Ishikawa (cell line): Measurements from ENCODE around the gene EXOSC5.
A peak's percentile ranks its signal among the peaks of the same experiment; 100 is the strongest.

ENCODE experiments used
- CEBPB ChIP-seq: IDR thresholded peaks from 2 replicates; pipeline ENCODE4 v1.6.1; 2012
- CREB1 ChIP-seq: IDR thresholded peaks from 2 replicates; pipeline ENCODE4 v1.6.1; 2012; ENCODE audit warnings: low read depth
- EGR1 ChIP-seq: IDR thresholded peaks from 2 replicates; pipeline ENCODE4 v1.6.1; 2012
- EP300 ChIP-seq: IDR thresholded peaks from 2 replicates; pipeline ENCODE4 v1.6.1; 2012; ENCODE audit warnings: borderline replicate concordance
- FOXM1 ChIP-seq: IDR thresholded peaks from 2 replicates; pipeline ENCODE4 v1.6.1; 2012; ENCODE audit warnings: low read depth, borderline replicate concordance
- MAX ChIP-seq: IDR thresholded peaks from 2 replicates; pipeline ENCODE4 v1.6.1; 2012
- NFIC ChIP-seq: IDR thresholded peaks from 2 replicates; pipeline ENCODE4 v1.6.1; 2012
- RAD21 ChIP-seq: IDR thresholded peaks from 2 replicates; pipeline ENCODE4 v1.6.1; 2012; ENCODE audit warnings: low read depth
- REST ChIP-seq: IDR thresholded peaks from 2 replicates; pipeline ENCODE4 v1.6.1; 2012; ENCODE audit warnings: low read depth, mild to moderate bottlenecking
- TAF1 ChIP-seq: IDR thresholded peaks from 2 replicates; pipeline ENCODE4 v1.6.1; 2012; ENCODE audit warnings: low read depth, mild to moderate bottlenecking
- TCF12 ChIP-seq: IDR thresholded peaks from 2 replicates; pipeline ENCODE4 v1.6.1; 2012; ENCODE audit warnings: low read depth
- TEAD4 ChIP-seq: IDR thresholded peaks from 2 replicates; pipeline ENCODE4 v1.6.1; 2012
- USF1 ChIP-seq: IDR thresholded peaks from 2 replicates; pipeline ENCODE4 v1.6.1; 2012
- YY1 ChIP-seq: IDR thresholded peaks from 2 replicates; pipeline ENCODE4 v1.6.1; 2012; ENCODE audit warnings: low read depth
- ZBTB7A ChIP-seq: IDR thresholded peaks from 2 replicates; pipeline ENCODE4 v1.6.1; 2012; ENCODE audit warnings: low read depth

The EXOSC5 gene

GRCh38 chr19:41377977-41378709, 19.0 kb downstream of the EXOSC5 start:
- TF ChIP-seq CREB1 (no peak), NFIC (no peak), TEAD4 (no peak), TCF12 (no peak), USF1 (no peak), YY1 (no peak), RAD21 (no peak), REST (no peak), EP300 (no peak), ZBTB7A (no peak), CEBPB (no peak), MAX (no peak), EGR1 (no peak), FOXM1 (no peak), TAF1 (no peak)

GRCh38 chr19:41376998-41377365, 20.2 kb downstream of the EXOSC5 start:
- TF ChIP-seq TAF1, result no peak
- TF ChIP-seq MAX, result no peak
- TF ChIP-seq FOXM1, result no peak
- TF ChIP-seq ZBTB7A, result no peak
- no peak for TF ChIP-seq RAD21
- no peak for TF ChIP-seq CEBPB
- TF ChIP-seq NFIC, result no peak
- TF ChIP-seq TEAD4, result no peak
- no peak for TF ChIP-seq USF1
- no peak for TF ChIP-seq EP300
- TF ChIP-seq YY1, result no peak
- TF ChIP-seq CREB1, result no peak
- TF ChIP-seq REST, result no peak
- TF ChIP-seq TCF12, result no peak
- no peak for TF ChIP-seq EGR1

GRCh38 chr19:41376241-41376997, 20.7 kb downstream of the EXOSC5 start, which contains the start of gene TMEM91:
TSS of gene TMEM91 (plus strand) at chr19:41376533. CDS start at chr19:41378310, 1,777 bp downstream.
- TF ChIP-seq MAX, result no peak
- TF ChIP-seq CEBPB, result peak; percentile 86
- no peak for TF ChIP-seq TEAD4

GRCh38 chr19:41373993-41374392, 23.2 kb downstream of the EXOSC5 start:
- no peak for TF ChIP-seq TAF1
- peak; percentile 24; the same call in 1 of the 2 replicates for TF ChIP-seq EP300
- peak; percentile 59; the same call in 1 of the 2 replicates for TF ChIP-seq TEAD4
- TF ChIP-seq NFIC, result peak; percentile 99
- TF ChIP-seq RAD21, result peak; percentile 15; the same call in 1 of the 2 replicates
- TF ChIP-seq TCF12, result peak; percentile 94
- no peak for TF ChIP-seq FOXM1
- TF ChIP-seq MAX, result peak; percentile 51
- TF ChIP-seq USF1, result peak; percentile 12; the same call in 1 of the 2 replicates
- TF ChIP-seq EGR1, result no peak
